Activated CD4-positive, alpha-beta T cell treated with anti-CD3 and anti-CD28 coated beads, Interleukin-2, amount 50 U/mL, for 1 hour (primary cell): ENCODE measurements around the gene PINK1.

Experiments used
- DNase-seq: peaks from one replicate; pipeline ENCODE4 v3.0.0-alpha.2; 2020

PINK1 gene

GRCh38 chr1:20683614-20684013 is 50.4 kb downstream of the PINK1 start:
- DNase-seq: no peak

- no peak for DNase-seq
These were observed 50.9 kb downstream of the PINK1 start for GRCh38 chr1:20684050-20684620.

GRCh38 chr1:20684651-20685050 is 51.4 kb downstream of the PINK1 start:
- DNase-seq: no peak

GRCh38 chr1:20685099-20685662 is 51.9 kb downstream of the PINK1 start:
- no peak for DNase-seq

GRCh38 chr1:20685741-20686140 is 52.5 kb downstream of the PINK1 start:
- no peak for DNase-seq

DNA sequence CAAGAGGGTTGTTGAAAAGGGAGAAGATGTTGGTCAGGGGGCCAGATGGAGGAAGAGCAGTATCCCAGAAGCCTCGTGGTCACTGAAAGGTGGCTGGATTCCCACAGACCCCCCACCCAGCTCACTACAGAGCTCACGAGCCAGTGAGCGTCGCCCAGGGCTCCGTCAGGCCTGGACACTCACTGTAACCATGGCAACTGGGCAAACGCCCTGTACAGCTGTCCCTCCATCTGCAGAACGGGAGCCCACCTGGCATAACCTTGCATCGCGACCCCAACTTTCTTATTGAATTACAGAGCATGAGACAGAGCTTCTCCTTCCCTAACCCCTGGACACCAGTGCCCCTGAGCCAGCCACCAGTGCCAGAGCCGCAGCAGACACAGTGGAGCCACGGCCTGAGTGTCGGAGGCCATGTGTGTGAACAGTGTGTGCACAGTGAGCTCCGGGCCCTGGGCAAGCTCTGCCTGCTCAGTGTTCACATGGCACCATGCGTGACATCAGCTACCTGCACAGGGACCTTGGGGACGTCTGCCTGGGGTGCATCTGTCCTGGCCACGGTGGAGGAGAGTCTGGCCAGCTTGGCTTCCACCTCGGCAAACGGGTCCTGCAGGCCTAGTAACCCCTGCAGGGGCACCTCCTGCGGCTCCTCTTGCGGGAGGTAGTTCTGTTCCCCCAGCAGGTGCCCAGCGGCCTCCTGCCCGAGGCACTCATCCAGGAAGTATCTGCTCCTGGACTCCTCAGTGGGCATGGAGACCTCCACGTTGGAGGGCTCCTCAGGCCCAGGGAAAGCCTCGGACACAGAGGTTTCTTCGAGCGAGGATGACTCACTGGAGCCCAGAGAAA is 53.8 kb downstream of the PINK1 start:
- DNase-seq: no peak

- no peak for DNase-seq
These were observed 56.4 kb downstream of the PINK1 start for GRCh38 chr1:20689645-20690056.

- no peak for DNase-seq
These were observed 58.6 kb downstream of the PINK1 start for GRCh38 chr1:20691872-20692271.

GRCh38 chr1:20693623-20694022 is 60.4 kb downstream of the PINK1 start:
- DNase-seq: no peak

DNA sequence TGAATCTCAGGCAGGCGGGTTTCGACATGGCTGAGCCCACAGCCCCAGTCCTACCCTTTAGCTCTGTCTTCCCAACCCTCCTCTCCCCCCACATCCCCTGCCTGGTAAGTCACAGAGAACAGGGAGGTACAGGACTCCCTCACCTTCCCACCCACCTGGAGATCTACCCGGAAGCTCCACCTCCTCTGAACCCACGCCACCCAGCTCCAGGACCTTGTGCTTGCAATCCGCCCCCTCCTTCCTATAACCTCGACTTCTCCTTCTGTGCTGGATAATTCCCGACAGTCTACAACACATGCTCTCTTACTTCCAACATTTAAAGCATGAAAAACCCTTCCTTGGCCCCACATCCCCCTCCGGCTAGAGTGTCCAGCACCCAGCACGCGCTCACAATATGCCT is 62.3 kb downstream of the PINK1 start:
- no peak for DNase-seq

DNA sequence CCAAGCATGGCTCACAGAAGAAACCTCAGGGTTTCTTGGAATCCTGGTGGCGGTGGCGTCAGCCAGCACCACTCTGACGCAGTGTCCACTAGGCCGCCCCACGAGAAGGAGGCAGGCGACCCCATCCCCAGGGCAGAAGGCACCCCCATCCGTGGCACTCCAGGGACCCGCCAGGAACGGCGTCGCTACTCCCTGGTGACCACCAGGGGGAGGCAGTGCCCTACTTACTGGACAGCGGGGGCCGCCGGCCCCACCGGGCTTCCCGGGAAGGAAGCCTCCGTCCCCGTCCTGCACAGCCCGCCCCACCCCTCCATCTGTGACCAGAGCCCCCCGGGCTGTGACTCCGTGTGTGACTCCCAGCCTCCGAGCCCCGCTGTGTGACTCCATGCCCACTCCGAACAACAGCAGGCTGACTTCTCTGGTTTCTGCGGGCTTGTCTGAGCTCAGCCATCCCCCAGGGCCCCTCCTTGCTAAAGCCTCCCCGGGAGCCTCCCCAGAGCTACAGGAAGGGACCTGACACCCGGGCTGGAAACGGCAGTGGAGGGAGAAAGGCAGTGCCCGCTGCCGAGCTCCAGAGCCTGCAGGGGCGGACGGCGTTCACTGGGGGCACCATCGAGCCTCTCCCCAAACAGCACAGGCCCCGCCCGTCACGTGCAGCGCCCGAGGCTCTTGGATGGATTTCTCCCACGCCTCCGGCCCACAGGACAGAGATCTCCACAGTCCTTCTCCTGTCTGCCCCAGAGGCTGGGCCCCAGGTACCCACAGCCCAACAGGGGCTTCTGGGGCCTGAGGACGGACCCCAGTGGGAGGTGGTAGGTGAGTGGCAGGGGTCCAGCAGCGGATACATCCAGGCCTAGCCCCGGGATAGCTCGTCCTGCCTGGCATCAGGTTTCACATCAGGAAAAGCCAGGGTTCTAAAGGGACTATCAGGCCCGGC is 63.4 kb downstream of the PINK1 start:
- DNase-seq: peak; percentile 73

- no peak for DNase-seq
These were observed 64.3 kb downstream of the PINK1 start for GRCh38 chr1:20697563-20697962.

GRCh38 chr1:20698195-20698910 is 65.1 kb downstream of the PINK1 start:
- DNase-seq: no peak

- DNase-seq: no peak
These were observed 66.3 kb downstream of the PINK1 start for GRCh38 chr1:20699558-20699957.

- no peak for DNase-seq
These were observed 67.5 kb downstream of the PINK1 start for GRCh38 chr1:20700636-20701215.
